ENCODE results near the gene TBL1XR1.

The TBL1XR1 gene

DNA sequence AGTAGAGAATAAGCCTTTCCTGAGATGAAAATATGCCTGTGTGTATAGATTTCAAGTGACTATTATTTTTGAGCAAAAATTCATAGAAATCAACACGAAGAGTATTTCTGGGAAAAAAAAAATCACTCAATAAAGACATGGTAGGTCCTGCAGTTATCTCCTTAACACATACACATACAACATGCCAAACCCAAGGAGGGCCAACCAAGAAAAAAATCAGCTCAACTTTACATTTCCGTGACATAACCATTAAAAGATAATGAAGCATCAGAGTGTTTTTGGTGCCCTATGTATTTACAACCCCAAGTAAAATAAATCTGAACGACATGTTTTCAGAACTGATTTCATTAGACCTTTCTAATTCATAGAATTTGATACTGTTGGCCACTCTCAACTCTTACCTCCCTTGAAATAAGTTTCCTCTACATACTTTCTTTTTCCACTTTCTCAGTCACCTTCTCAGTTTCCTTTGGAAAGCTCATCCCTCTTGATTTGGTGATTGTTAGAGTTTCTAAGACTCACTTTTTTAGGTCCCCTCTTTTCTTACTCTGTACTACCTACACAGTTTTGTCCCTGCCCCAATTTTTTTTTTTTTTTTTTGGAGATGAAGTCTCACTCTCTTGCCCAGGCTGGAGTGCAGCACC lies 162.3 kb downstream of the TBL1XR1 start:
- Histone ChIP-seq H3K27ac (replicated peaks; ENCODE audit: low read length) (no peak overlapping the region), H2BK12ac (ENCODE audit: low read length) (no peak overlapping the region), H4K91ac (ENCODE audit: low read depth, low read length, poor library complexity) (no peak overlapping the region), H3K14ac (ENCODE audit: low read length) (no peak overlapping the region), H2BK5ac (ENCODE audit: low read length) (no peak overlapping the region), H2AK5ac (ENCODE audit: low read depth, low read length) (no peak overlapping the region), H2BK15ac (ENCODE audit: low read length) (no peak overlapping the region), H3K9me3 (replicated peaks in 1 of 2; ENCODE audit: control insufficient read depth in 2 of 2, insufficient read depth in 1 of 2, low read depth in 1 of 2, low read length in 2 of 2) (no peaks in the 10 kb centered on the region), H3K27me3 (ENCODE audit: control insufficient read depth in 3 of 3, insufficient read depth in 3 of 3, low read depth in 1 of 3, low read length in 3 of 3) (no peaks in the 10 kb centered on the region), H3K9ac (ENCODE audit: low read depth, low read length, poor library complexity) (no peak overlapping the region), H3K79me1 (ENCODE audit: low read depth, low read length) (no peaks in the 10 kb centered on the region), H3K18ac (ENCODE audit: low read length) (no peak overlapping the region), H3K23ac (ENCODE audit: low read depth, low read length, poor library complexity) (no peak overlapping the region), H3K36me3 (replicated peaks in 1 of 2; ENCODE audit: control insufficient read depth in 2 of 2, insufficient read depth in 2 of 2, low read length in 2 of 2) (peaks cover 14 to 99% of the 10 kb centered on the region in 2 donors), H3K4me2 (ENCODE audit: insufficient read depth, low read length, poor library complexity, severe bottlenecking) (no peak overlapping the region), H3K4me3 (ENCODE audit: low read length in 2 of 2) (no peak overlapping the region), H2AFZ (ENCODE audit: low read length) (no peak overlapping the region), H3K4me1 (ENCODE audit: control insufficient read depth in 2 of 2, insufficient read depth in 1 of 2, low read depth in 1 of 2, low read length in 2 of 2) (no peaks in the 10 kb centered on the region), H2BK120ac (ENCODE audit: low read depth, low read length) (no peak overlapping the region), H3K4ac (ENCODE audit: low read length) (no peak overlapping the region), H4K8ac (ENCODE audit: low read depth, low read length) (no peak overlapping the region)
- no CpG with 5 or more reads among the region's 3 CpGs for WGBS, 2 donors (ENCODE audit: extremely low coverage in 2 of 2, insufficient read length in 2 of 2, insufficient replicate concordance in 1 of 2)
- DNase-seq (ENCODE audit: low spot score) = no peak

DNA sequence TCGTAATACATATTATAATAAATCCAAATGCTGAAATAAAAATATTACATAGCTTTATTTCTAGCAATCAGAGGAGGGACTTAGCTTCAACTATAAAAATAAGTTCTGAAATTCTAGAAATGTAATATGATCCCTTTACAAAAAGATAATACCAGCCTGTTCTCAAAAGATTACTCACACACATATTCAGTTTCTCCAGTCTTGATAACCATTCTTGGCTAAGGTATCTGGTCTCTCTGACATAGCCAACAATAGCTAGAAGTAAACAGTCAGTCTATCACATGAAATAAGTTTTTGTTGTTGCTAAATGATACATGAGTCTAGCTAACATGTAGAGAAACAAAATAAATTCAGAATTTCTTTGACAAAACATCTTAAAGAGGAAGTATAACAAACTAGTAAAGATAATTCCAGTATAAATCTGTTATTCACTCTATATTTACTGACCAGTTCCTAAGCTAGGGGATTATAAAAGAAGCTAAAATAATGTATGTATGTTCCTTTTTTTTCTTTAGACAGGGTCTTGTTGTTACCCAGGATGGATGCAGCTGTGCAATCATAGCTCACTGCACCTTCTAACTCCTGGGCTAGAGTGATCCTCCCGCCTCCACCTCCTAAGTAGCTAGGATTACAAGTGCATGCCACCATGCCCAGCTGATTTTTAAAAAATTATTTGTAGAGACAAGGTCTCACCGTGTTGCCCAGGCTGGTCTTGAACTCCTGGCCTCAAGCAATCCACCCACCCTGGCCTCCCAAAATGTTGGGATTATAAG lies 170.6 kb downstream of the TBL1XR1 start:
- Histone ChIP-seq H3K27me3 (ENCODE audit: control insufficient read depth in 3 of 3, insufficient read depth in 3 of 3, low read depth in 1 of 3, low read length in 3 of 3) (no peaks in the 10 kb centered on the region), H2BK5ac (ENCODE audit: low read length) (no peak overlapping the region), H3K79me1 (ENCODE audit: low read depth, low read length) (peaks cover 3% of the 10 kb centered on the region), H3K18ac (ENCODE audit: low read length) (no peak overlapping the region), H2AK5ac (ENCODE audit: low read depth, low read length) (no peak overlapping the region), H2BK12ac (ENCODE audit: low read length) (no peak overlapping the region), H3K9ac (ENCODE audit: low read depth, low read length, poor library complexity) (no peak overlapping the region), H4K91ac (ENCODE audit: low read depth, low read length, poor library complexity) (no peak overlapping the region), H2BK15ac (ENCODE audit: low read length) (no peak overlapping the region), H3K23ac (ENCODE audit: low read depth, low read length, poor library complexity) (no peak overlapping the region), H3K27ac (replicated peaks; ENCODE audit: low read length) (no peak overlapping the region), H3K14ac (ENCODE audit: low read length) (no peak overlapping the region), H2BK120ac (ENCODE audit: low read depth, low read length) (no peak overlapping the region), H4K8ac (ENCODE audit: low read depth, low read length) (no peak overlapping the region), H3K4me1 (ENCODE audit: control insufficient read depth in 2 of 2, insufficient read depth in 1 of 2, low read depth in 1 of 2, low read length in 2 of 2) (no peaks in the 10 kb centered on the region), H2AFZ (ENCODE audit: low read length) (no peak overlapping the region), H3K4ac (ENCODE audit: low read length) (no peak overlapping the region), H3K4me3 (ENCODE audit: low read length in 2 of 2) (no peak overlapping the region), H3K4me2 (ENCODE audit: insufficient read depth, low read length, poor library complexity, severe bottlenecking) (no peak overlapping the region), H3K9me3 (replicated peaks in 1 of 2; ENCODE audit: control insufficient read depth in 2 of 2, insufficient read depth in 1 of 2, low read depth in 1 of 2, low read length in 2 of 2) (peaks cover 0 to 3% of the 10 kb centered on the region in 2 donors), H3K36me3 (replicated peaks in 1 of 2; ENCODE audit: control insufficient read depth in 2 of 2, insufficient read depth in 2 of 2, low read length in 2 of 2) (peaks cover 8 to 100% of the 10 kb centered on the region in 2 donors)
- WGBS, 2 donors (ENCODE audit: extremely low coverage in 2 of 2, insufficient read length in 2 of 2, insufficient replicate concordance in 1 of 2) = no CpG with 5 or more reads among the region's 3 CpGs
- DNase-seq (ENCODE audit: low spot score) = no peak

DNA sequence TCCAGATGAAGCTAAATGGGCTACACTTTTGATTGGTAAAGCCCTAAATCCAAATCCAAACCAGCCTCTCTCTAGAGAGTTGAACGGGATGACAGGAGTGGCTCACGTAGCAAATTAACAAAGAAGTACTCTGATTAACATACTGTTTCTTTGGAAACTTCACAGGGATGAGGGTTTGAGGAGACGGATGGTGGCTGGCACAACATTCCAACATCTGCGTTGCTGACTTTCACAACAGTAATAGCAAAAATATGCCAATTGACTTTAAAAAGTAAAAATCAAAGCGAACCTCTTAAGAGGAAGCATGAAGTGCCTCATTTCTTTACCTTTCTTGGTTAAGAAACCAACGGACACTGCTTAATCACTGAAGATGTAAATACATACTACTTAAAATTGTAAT lies 181.4 kb downstream of the TBL1XR1 start:
- no peak overlapping the region for H3K4me3 ChIP-seq (ENCODE audit: low read length in 2 of 2)
- WGBS, 2 donors (ENCODE audit: extremely low coverage in 2 of 2, insufficient read length in 2 of 2, insufficient replicate concordance in 1 of 2) = no CpG with 5 or more reads among the region's 6 CpGs
- H2BK12ac ChIP-seq (ENCODE audit: low read length) = no peak overlapping the region

DNA sequence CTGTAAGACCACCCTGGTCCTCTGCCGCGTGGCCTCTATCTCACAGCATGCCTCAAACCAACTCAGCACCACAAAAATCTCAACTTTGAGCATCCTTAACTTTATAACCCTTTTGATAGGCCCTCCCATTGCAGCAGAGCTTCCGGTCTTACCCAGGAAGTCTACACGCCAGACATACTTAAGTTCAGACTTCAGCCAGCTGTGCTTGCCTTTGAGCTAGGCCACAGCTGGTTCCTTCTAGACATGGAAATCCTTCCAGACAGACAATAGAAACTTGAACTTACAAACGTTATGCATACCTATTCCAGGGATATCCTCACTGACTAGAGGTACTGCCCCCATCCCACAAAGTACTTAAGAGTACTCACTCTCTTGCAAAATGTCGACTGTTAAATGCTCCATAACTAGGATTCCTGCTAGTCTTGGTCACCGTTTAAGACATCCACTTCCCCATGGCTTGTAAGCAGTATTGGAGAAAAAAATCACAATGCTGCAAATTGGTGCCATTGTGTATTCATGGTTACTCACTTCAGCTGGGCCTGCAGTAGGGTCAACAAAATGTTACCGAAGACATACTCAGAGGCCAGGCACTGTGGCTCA lies 183.5 kb downstream of the TBL1XR1 start:
- WGBS, 2 donors (ENCODE audit: extremely low coverage in 2 of 2, insufficient read length in 2 of 2, insufficient replicate concordance in 1 of 2) = no CpG with 5 or more reads among the region's 8 CpGs
- DNase-seq (ENCODE audit: low spot score) = no peak
- Histone ChIP-seq H3K4ac (ENCODE audit: low read length) (no peak overlapping the region), H3K79me1 (ENCODE audit: low read depth, low read length) (no peaks in the 10 kb centered on the region), H3K23ac (ENCODE audit: low read depth, low read length, poor library complexity) (no peak overlapping the region), H3K18ac (ENCODE audit: low read length) (no peak overlapping the region), H3K27me3 (ENCODE audit: control insufficient read depth in 3 of 3, insufficient read depth in 3 of 3, low read depth in 1 of 3, low read length in 3 of 3) (no peaks in the 10 kb centered on the region), H3K36me3 (replicated peaks in 1 of 2; ENCODE audit: control insufficient read depth in 2 of 2, insufficient read depth in 2 of 2, low read length in 2 of 2) (peaks cover 0 to 24% of the 10 kb centered on the region in 2 donors), H2BK120ac (ENCODE audit: low read depth, low read length) (no peak overlapping the region), H3K9ac (ENCODE audit: low read depth, low read length, poor library complexity) (no peak overlapping the region), H3K27ac (replicated peaks; ENCODE audit: low read length) (no peak overlapping the region), H2AFZ (ENCODE audit: low read length) (no peak overlapping the region), H4K8ac (ENCODE audit: low read depth, low read length) (no peak overlapping the region), H4K91ac (ENCODE audit: low read depth, low read length, poor library complexity) (no peak overlapping the region), H2AK5ac (ENCODE audit: low read depth, low read length) (no peak overlapping the region), H2BK12ac (ENCODE audit: low read length) (no peak overlapping the region), H3K4me3 (ENCODE audit: low read length in 2 of 2) (no peak overlapping the region), H3K14ac (ENCODE audit: low read length) (no peak overlapping the region), H3K4me2 (ENCODE audit: insufficient read depth, low read length, poor library complexity, severe bottlenecking) (no peak overlapping the region), H2BK15ac (ENCODE audit: low read length) (no peak overlapping the region), H2BK5ac (ENCODE audit: low read length) (no peak overlapping the region), H3K4me1 (ENCODE audit: control insufficient read depth in 2 of 2, insufficient read depth in 1 of 2, low read depth in 1 of 2, low read length in 2 of 2) (no peaks in the 10 kb centered on the region), H3K9me3 (replicated peaks in 1 of 2; ENCODE audit: control insufficient read depth in 2 of 2, insufficient read depth in 1 of 2, low read depth in 1 of 2, low read length in 2 of 2) (peaks cover 0 to 12% of the 10 kb centered on the region in 2 donors)

More for the DNA sequence above, 181.4 kb downstream of the TBL1XR1 start:
- Histone ChIP-seq H3K36me3 (replicated peaks in 1 of 2; ENCODE audit: control insufficient read depth in 2 of 2, insufficient read depth in 2 of 2, low read length in 2 of 2) (peaks cover 0 to 45% of the 10 kb centered on the region in 2 donors), H2BK15ac (ENCODE audit: low read length) (no peak overlapping the region), H3K79me1 (ENCODE audit: low read depth, low read length) (no peaks in the 10 kb centered on the region), H4K91ac (ENCODE audit: low read depth, low read length, poor library complexity) (no peak overlapping the region), H3K4me1 (ENCODE audit: control insufficient read depth in 2 of 2, insufficient read depth in 1 of 2, low read depth in 1 of 2, low read length in 2 of 2) (no peaks in the 10 kb centered on the region), H3K9me3 (replicated peaks in 1 of 2; ENCODE audit: control insufficient read depth in 2 of 2, insufficient read depth in 1 of 2, low read depth in 1 of 2, low read length in 2 of 2) (peaks cover 0 to 12% of the 10 kb centered on the region in 2 donors), H3K9ac (ENCODE audit: low read depth, low read length, poor library complexity) (no peak overlapping the region), H3K4ac (ENCODE audit: low read length) (no peak overlapping the region), H3K18ac (ENCODE audit: low read length) (no peak overlapping the region), H2BK120ac (ENCODE audit: low read depth, low read length) (no peak overlapping the region), H2BK5ac (ENCODE audit: low read length) (no peak overlapping the region), H3K27ac (replicated peaks; ENCODE audit: low read length) (no peak overlapping the region), H2AFZ (ENCODE audit: low read length) (no peak overlapping the region), H3K4me2 (ENCODE audit: insufficient read depth, low read length, poor library complexity, severe bottlenecking) (no peak overlapping the region), H3K27me3 (ENCODE audit: control insufficient read depth in 3 of 3, insufficient read depth in 3 of 3, low read depth in 1 of 3, low read length in 3 of 3) (no peaks in the 10 kb centered on the region), H3K14ac (ENCODE audit: low read length) (no peak overlapping the region), H3K23ac (ENCODE audit: low read depth, low read length, poor library complexity) (no peak overlapping the region), H4K8ac (ENCODE audit: low read depth, low read length) (no peak overlapping the region), H2AK5ac (ENCODE audit: low read depth, low read length) (no peak overlapping the region)
- no peak for DNase-seq (ENCODE audit: low spot score)

All from neuronal stem cell (in vitro differentiated cells).